ENCODE measurements around the gene MEDAG. TPM values are rescaled to one million over a fixed set of nuclear protein-coding genes. Genes with fewer than 3 reads are reported as not detected.
"Not testable (repeated sequence)": the region's sequence is repeated elsewhere in the genome, so short reads cannot be mapped to it uniquely, and the experiment has no call there.

MEDAG gene
- total RNA-seq, 2 experiments from 2014 or later, result 0.08 TPM; not detected in 1

- ChIA-PET CTCF (no interaction called here), POLR2A (no interaction called here)
- Mint-ChIP-seq H3K27ac (no peak overlapping the region), H3K27me3 (peaks cover 30% of the 10 kb centered on the region), H3K36me3 (ENCODE audit: low read depth) (no peaks in the 10 kb centered on the region), H3K9me3 (no peaks in the 10 kb centered on the region), H3K4me3 (no peak overlapping the region), H3K4me1 (no peaks in the 10 kb centered on the region)
- DNase-seq, result no peak
These were observed 18.6 kb downstream of the MEDAG start for GRCh38 chr13:30924721-30925120.

GRCh38 chr13:30925429-30925828, 19.4 kb downstream of the MEDAG start:
- no peak overlapping the region for H3K4me3 Mint-ChIP-seq
- H3K27me3 Mint-ChIP-seq, result peaks cover 30% of the 10 kb centered on the region
- CTCF ChIA-PET, result no interaction called here
- DNase-seq, result no peak
- no peaks in the 10 kb centered on the region for H3K4me1 Mint-ChIP-seq
- POLR2A ChIA-PET, result no interaction called here
- no peak overlapping the region for H3K27ac Mint-ChIP-seq
- H3K36me3 Mint-ChIP-seq (ENCODE audit: low read depth), result no peaks in the 10 kb centered on the region
- H3K9me3 Mint-ChIP-seq, result no peaks in the 10 kb centered on the region

- Mint-ChIP-seq H3K27me3 (peaks cover 35% of the 10 kb centered on the region), H3K36me3 (ENCODE audit: low read depth) (no peaks in the 10 kb centered on the region), H3K9me3 (no peaks in the 10 kb centered on the region), H3K4me3 (no peak overlapping the region), H3K4me1 (no peaks in the 10 kb centered on the region), H3K27ac (no peak overlapping the region)
- DNase-seq, result no peak
- ChIA-PET POLR2A (no interaction called here), CTCF (no interaction called here)
These were observed 20.7 kb downstream of the MEDAG start for GRCh38 chr13:30926781-30927180.

GRCh38 chr13:30927188-30927587, 21.1 kb downstream of the MEDAG start:
- POLR2A ChIA-PET; CTCF ChIA-PET; H3K4me3 Mint-ChIP-seq; H3K9me3 Mint-ChIP-seq; H3K36me3 Mint-ChIP-seq (ENCODE audit: low read depth); H3K27ac Mint-ChIP-seq; DNase-seq; H3K4me1 Mint-ChIP-seq: not testable (repeated sequence)
- H3K27me3 Mint-ChIP-seq, result peaks cover 39% of the 10 kb centered on the region

- CTCF ChIA-PET, result interaction anchor here (0.7 kb wide), 1 partner anchor 10 kb away, joined by 3 read pairs; no protein-coding TSS in a partner anchor
- H3K4me1 Mint-ChIP-seq, result no peaks in the 10 kb centered on the region
These were observed 21.5 kb downstream of the MEDAG start for GRCh38 chr13:30927595-30927994.

GRCh38 chr13:30928978-30929377, 22.9 kb downstream of the MEDAG start:
- no peak overlapping the region for H3K4me3 Mint-ChIP-seq
- no peak overlapping the region for H3K27ac Mint-ChIP-seq
- CTCF ChIA-PET, result no interaction called here
- no peak for DNase-seq
- POLR2A ChIA-PET, result no interaction called here
- no peaks in the 10 kb centered on the region for H3K9me3 Mint-ChIP-seq
- peaks cover 43% of the 10 kb centered on the region for H3K27me3 Mint-ChIP-seq
- no peaks in the 10 kb centered on the region for H3K36me3 Mint-ChIP-seq (ENCODE audit: low read depth)
- no peaks in the 10 kb centered on the region for H3K4me1 Mint-ChIP-seq

More at GRCh38 chr13:30927595-30927994, 21.5 kb downstream of the MEDAG start:
- Mint-ChIP-seq H3K36me3 (ENCODE audit: low read depth) (no peaks in the 10 kb centered on the region), H3K27me3 (peaks cover 43% of the 10 kb centered on the region), H3K27ac (no peak overlapping the region), H3K4me3 (no peak overlapping the region), H3K9me3 (no peaks in the 10 kb centered on the region)
- POLR2A ChIA-PET, result no interaction called here
- DNase-seq, result no peak

GRCh38 chr13:30932481-30933353, 26.6 kb downstream of the MEDAG start, which contains the start of gene TEX26:
TSS of gene TEX26 (plus strand) at chr13:30932656. CDS start at chr13:30932716, 60 bp downstream.
- POLR2A ChIA-PET, result no interaction called here
- no peak for DNase-seq
- H3K27me3 Mint-ChIP-seq, result peaks cover 43% of the 10 kb centered on the region

GRCh38 chr13:30933354-30933670, 27.2 kb downstream of the MEDAG start:
- POLR2A ChIA-PET, result no interaction called here
- H3K36me3 Mint-ChIP-seq (ENCODE audit: low read depth), result no peaks in the 10 kb centered on the region
- H3K4me3 Mint-ChIP-seq, result no peak overlapping the region
- DNase-seq, result no peak
- H3K27ac Mint-ChIP-seq, result no peak overlapping the region
- H3K9me3 Mint-ChIP-seq, result peaks cover 3% of the 10 kb centered on the region
- H3K27me3 Mint-ChIP-seq, result peaks cover 47% of the 10 kb centered on the region
- no peaks in the 10 kb centered on the region for H3K4me1 Mint-ChIP-seq
- CTCF ChIA-PET, result no interaction called here

More at GRCh38 chr13:30932481-30933353, 26.6 kb downstream of the MEDAG start, which contains the start of gene TEX26:
- Mint-ChIP-seq H3K36me3 (ENCODE audit: low read depth) (no peaks in the 10 kb centered on the region), H3K4me3 (no peak within 1 kb of the TSS), H3K9me3 (peaks cover 3% of the 10 kb centered on the region), H3K4me1 (no peaks in the 10 kb centered on the region), H3K27ac (no peak within 1 kb of the TSS)
- CTCF ChIA-PET, result no interaction called here

GRCh38 chr13:30934381-30934780, 28.3 kb downstream of the MEDAG start:
- Mint-ChIP-seq H3K9me3 (peaks cover 3% of the 10 kb centered on the region), H3K36me3 (ENCODE audit: low read depth) (no peaks in the 10 kb centered on the region), H3K4me3 (no peak overlapping the region), H3K4me1 (no peaks in the 10 kb centered on the region), H3K27ac (no peak overlapping the region), H3K27me3 (peaks cover 44% of the 10 kb centered on the region)
- DNase-seq, result no peak
- CTCF ChIA-PET, result no interaction called here
- POLR2A ChIA-PET, result no interaction called here

GRCh38 chr13:30934803-30935202, 28.7 kb downstream of the MEDAG start:
- CTCF ChIA-PET, result no interaction called here
- peaks cover 3% of the 10 kb centered on the region for H3K9me3 Mint-ChIP-seq

GRCh38 chr13:30936971-30937370, 30.9 kb downstream of the MEDAG start:
- H3K4me1 Mint-ChIP-seq, result no peaks in the 10 kb centered on the region
- DNase-seq, result no peak
- H3K27me3 Mint-ChIP-seq, result peaks cover 31% of the 10 kb centered on the region
- H3K36me3 Mint-ChIP-seq (ENCODE audit: low read depth), result no peaks in the 10 kb centered on the region
- H3K4me3 Mint-ChIP-seq, result no peak overlapping the region
- H3K27ac Mint-ChIP-seq, result no peak overlapping the region
- ChIA-PET POLR2A (no interaction called here), CTCF (no interaction called here)
- peaks cover 3% of the 10 kb centered on the region for H3K9me3 Mint-ChIP-seq

More at GRCh38 chr13:30934803-30935202, 28.7 kb downstream of the MEDAG start:
- Mint-ChIP-seq H3K4me1 (no peaks in the 10 kb centered on the region), H3K27ac (no peak overlapping the region), H3K36me3 (ENCODE audit: low read depth) (no peaks in the 10 kb centered on the region), H3K4me3 (no peak overlapping the region), H3K27me3 (peaks cover 44% of the 10 kb centered on the region)
- POLR2A ChIA-PET, result no interaction called here
- no peak for DNase-seq

- CTCF ChIA-PET, result no interaction called here
These were observed 37.8 kb downstream of the MEDAG start for GRCh38 chr13:30943881-30944280.

GRCh38 chr13:30957258-30957943, 51.3 kb downstream of the MEDAG start:
- Mint-ChIP-seq H3K4me3 (no peak overlapping the region), H3K36me3 (ENCODE audit: low read depth) (no peaks in the 10 kb centered on the region), H3K27me3 (peaks cover 58% of the 10 kb centered on the region), H3K27ac (no peak overlapping the region), H3K9me3 (peaks cover 6% of the 10 kb centered on the region), H3K4me1 (no peaks in the 10 kb centered on the region)
- DNase-seq, result no peak
- ChIA-PET CTCF (no interaction called here), POLR2A (no interaction called here)

More at GRCh38 chr13:30943881-30944280, 37.8 kb downstream of the MEDAG start:
- DNase-seq, result no peak
- Mint-ChIP-seq H3K9me3 (no peaks in the 10 kb centered on the region), H3K4me3 (no peak overlapping the region), H3K4me1 (no peaks in the 10 kb centered on the region), H3K36me3 (ENCODE audit: low read depth) (no peaks in the 10 kb centered on the region), H3K27ac (no peak overlapping the region), H3K27me3 (peaks cover 46% of the 10 kb centered on the region)
- POLR2A ChIA-PET, result no interaction called here

GRCh38 chr13:30959678-30960077, 53.6 kb downstream of the MEDAG start:
- no peak for DNase-seq
- Mint-ChIP-seq H3K27me3 (peaks cover 52% of the 10 kb centered on the region), H3K36me3 (ENCODE audit: low read depth) (no peaks in the 10 kb centered on the region), H3K27ac (no peak overlapping the region), H3K4me3 (no peak overlapping the region), H3K4me1 (no peaks in the 10 kb centered on the region), H3K9me3 (peaks cover 6% of the 10 kb centered on the region)
- POLR2A ChIA-PET, result no interaction called here
- CTCF ChIA-PET, result interaction anchor here (1.0 kb wide), 1 partner anchor 19 kb away, joined by 3 read pairs; no protein-coding TSS in a partner anchor

Data from activated CD4-positive, alpha-beta memory T cell treated with anti-CD3 and anti-CD28 coated beads, Interleukin-2, amount 10 ng/mL, durations not matched to agents 7 days and 5 days (primary cell).